Neutrophil (primary cell): Measurements from ENCODE around the gene KIZ.

Source experiments
- H3K27ac ChIP-seq: fragments of 200-600 bp; sonication (generic); 2 replicates; pipeline ENCODE4 v1.5.1; 2016; ENCODE audit warnings: mild to moderate bottlenecking, moderate library complexity
- H3K27me3 ChIP-seq: fragments of 200-600 bp; sonication (generic); 2 replicates; pipeline ENCODE4 v1.6.0; 2016; ENCODE audit warnings: mild to moderate bottlenecking
- H3K36me3 ChIP-seq: fragments of 200-600 bp; sonication (generic); 2 replicates; pipeline ENCODE4 v1.5.1; 2017
- H3K4me1 ChIP-seq, 2 experiments: fragments of 200-600 bp in 1 of 2; sonication (generic) in 1 of 2; 1 replicate in 1 of 2; 2 replicates in 1 of 2; pipeline versions ENCODE4 v1.5.1 to v1.6.1; 2013 to 2016; ENCODE audit warnings: low read depth in 1 of 2, low read length in 1 of 2, mild to moderate bottlenecking in 1 of 2, moderate library complexity in 1 of 2; ENCODE audit not compliant: control insufficient read depth in 1 of 2, insufficient read depth in 1 of 2
- H3K4me3 ChIP-seq, 2 experiments: fragments of 200-600 bp in 1 of 2; sonication (generic) in 1 of 2; 1 replicate in 1 of 2; 2 replicates in 1 of 2; pipeline ENCODE4 v1.5.1; 2013 to 2016; ENCODE audit warnings: low read depth in 1 of 2, low read length in 1 of 2, mild to moderate bottlenecking in 1 of 2, moderate library complexity in 1 of 2
- H3K9me3 ChIP-seq: fragments of 200-600 bp; sonication (generic); 2 replicates; pipeline ENCODE4 v1.5.1; 2016
- TF ChIP-seq, protein P1 (sequence below): fragments of 200-600 bp; sonication (generic); IDR thresholded peaks from 2 replicates; pipeline ENCODE4 v1.5.1; 2016; ENCODE audit warnings: antibody characterized with exemption

Gene KIZ

GRCh38 chr20:21206584-21206983 is 80.7 kb downstream of the KIZ start:
- peaks cover 1% of the 10 kb centered on the region for H3K36me3 ChIP-seq
- no peaks in the 10 kb centered on the region for H3K9me3 ChIP-seq
- H3K27ac ChIP-seq = no peak overlapping the region
- no peaks in the 10 kb centered on the region for H3K27me3 ChIP-seq
- H3K4me3 ChIP-seq = no peak overlapping the region
- TF ChIP-seq, protein P1, sequence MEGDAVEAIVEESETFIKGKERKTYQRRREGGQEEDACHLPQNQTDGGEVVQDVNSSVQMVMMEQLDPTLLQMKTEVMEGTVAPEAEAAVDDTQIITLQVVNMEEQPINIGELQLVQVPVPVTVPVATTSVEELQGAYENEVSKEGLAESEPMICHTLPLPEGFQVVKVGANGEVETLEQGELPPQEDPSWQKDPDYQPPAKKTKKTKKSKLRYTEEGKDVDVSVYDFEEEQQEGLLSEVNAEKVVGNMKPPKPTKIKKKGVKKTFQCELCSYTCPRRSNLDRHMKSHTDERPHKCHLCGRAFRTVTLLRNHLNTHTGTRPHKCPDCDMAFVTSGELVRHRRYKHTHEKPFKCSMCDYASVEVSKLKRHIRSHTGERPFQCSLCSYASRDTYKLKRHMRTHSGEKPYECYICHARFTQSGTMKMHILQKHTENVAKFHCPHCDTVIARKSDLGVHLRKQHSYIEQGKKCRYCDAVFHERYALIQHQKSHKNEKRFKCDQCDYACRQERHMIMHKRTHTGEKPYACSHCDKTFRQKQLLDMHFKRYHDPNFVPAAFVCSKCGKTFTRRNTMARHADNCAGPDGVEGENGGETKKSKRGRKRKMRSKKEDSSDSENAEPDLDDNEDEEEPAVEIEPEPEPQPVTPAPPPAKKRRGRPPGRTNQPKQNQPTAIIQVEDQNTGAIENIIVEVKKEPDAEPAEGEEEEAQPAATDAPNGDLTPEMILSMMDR = no peak
- no peaks in the 10 kb centered on the region for H3K4me1 ChIP-seq

GRCh38 chr20:21208999-21209398 is 83.1 kb downstream of the KIZ start:
- Histone ChIP-seq H3K27ac (no peak overlapping the region), H3K9me3 (no peaks in the 10 kb centered on the region), H3K4me3 (no peak overlapping the region), H3K4me1 (no peaks in the 10 kb centered on the region), H3K36me3 (peaks cover 9% of the 10 kb centered on the region), H3K27me3 (no peaks in the 10 kb centered on the region)
- TF ChIP-seq, protein P1 = no peak

GRCh38 chr20:21209668-21210067 is 83.8 kb downstream of the KIZ start:
- no peak overlapping the region for H3K4me3 ChIP-seq
- no peaks in the 10 kb centered on the region for H3K4me1 ChIP-seq
- H3K36me3 ChIP-seq = peaks cover 9% of the 10 kb centered on the region
- H3K27ac ChIP-seq = no peak overlapping the region
- no peaks in the 10 kb centered on the region for H3K9me3 ChIP-seq
- no peaks in the 10 kb centered on the region for H3K27me3 ChIP-seq
- TF ChIP-seq, protein P1 = no peak

GRCh38 chr20:21213691-21214090 is 87.8 kb downstream of the KIZ start:
- TF ChIP-seq, protein P1 = no peak
- H3K36me3 ChIP-seq = peaks cover 17% of the 10 kb centered on the region
- H3K9me3 ChIP-seq = no peaks in the 10 kb centered on the region
- no peaks in the 10 kb centered on the region for H3K27me3 ChIP-seq
- no peaks in the 10 kb centered on the region for H3K4me1 ChIP-seq
- H3K4me3 ChIP-seq = no peak overlapping the region
- H3K27ac ChIP-seq = no peak overlapping the region

GRCh38 chr20:21214431-21214830 is 88.5 kb downstream of the KIZ start:
- Histone ChIP-seq H3K27ac (no peak overlapping the region), H3K9me3 (no peaks in the 10 kb centered on the region), H3K36me3 (peaks cover 17% of the 10 kb centered on the region), H3K27me3 (no peaks in the 10 kb centered on the region), H3K4me3 (no peak overlapping the region), H3K4me1 (no peaks in the 10 kb centered on the region)
- TF ChIP-seq, protein P1 = no peak

DNA sequence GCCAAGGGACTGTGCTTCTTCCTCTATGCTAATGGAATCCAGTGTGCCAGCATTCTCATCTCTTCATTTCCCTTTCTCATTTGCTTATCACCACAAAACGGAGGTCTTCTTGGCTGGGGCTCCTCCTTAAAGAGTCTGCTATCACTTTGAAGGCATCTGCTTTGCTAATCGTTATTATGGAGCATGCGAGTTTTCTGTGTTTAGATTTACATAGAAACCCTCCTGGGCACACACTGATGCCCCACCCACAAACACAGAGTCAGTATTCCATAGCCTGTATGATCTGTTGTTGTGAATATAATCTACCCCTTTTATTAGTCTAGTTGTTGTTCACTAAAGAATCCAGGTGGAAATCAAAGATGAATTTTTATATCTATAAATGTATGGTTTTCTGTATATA is 93.8 kb downstream of the KIZ start:
- Histone ChIP-seq H3K27ac (no peak overlapping the region), H3K9me3 (no peaks in the 10 kb centered on the region), H3K27me3 (no peaks in the 10 kb centered on the region), H3K4me1 (no peaks in the 10 kb centered on the region), H3K36me3 (peaks cover 9% of the 10 kb centered on the region), H3K4me3 (no peak overlapping the region)
- TF ChIP-seq, protein P1 = no peak
